ENCODE data around the gene COG5. TPM values are rescaled to one million over a fixed set of nuclear protein-coding genes. Genes with fewer than 3 reads are reported as not detected.

The COG5 gene
- total RNA-seq, 1 experiment from 2014 or later = 29.1 TPM

DNA sequence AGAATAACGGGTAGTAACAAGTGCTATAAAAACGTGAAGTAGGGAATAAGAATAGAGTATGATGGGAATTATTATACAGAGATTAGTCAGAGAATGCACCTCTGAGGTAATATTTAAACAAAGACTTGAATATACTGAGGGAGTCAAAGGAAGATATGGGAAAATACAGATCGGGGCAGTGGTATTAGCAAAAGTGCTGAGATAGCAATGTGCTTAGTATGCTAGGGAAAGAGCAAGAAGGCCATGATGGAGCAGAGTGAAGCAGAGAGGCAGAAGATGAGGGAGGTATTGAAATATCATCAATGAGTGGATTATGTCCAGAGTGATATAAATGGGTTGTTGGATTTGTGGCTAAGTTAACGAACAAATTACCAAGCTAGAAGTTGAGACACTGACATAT, 190.4 kb downstream of the COG5 start:
- TF ChIP-seq SIN3A (IDR thresholded peaks at IDR 0.05; ENCODE audit: borderline replicate concordance, insufficient read depth, low read depth, low read length) (no peak), POLR2AphosphoS5 (IDR thresholded peaks at IDR 0.05; ENCODE audit: low read depth, low read length) (no peak), TCF7L2 (IDR thresholded peaks at IDR 0.05; ENCODE audit: low read depth, low read length) (no peak)
- TF ChIP-seq, protein P1, sequence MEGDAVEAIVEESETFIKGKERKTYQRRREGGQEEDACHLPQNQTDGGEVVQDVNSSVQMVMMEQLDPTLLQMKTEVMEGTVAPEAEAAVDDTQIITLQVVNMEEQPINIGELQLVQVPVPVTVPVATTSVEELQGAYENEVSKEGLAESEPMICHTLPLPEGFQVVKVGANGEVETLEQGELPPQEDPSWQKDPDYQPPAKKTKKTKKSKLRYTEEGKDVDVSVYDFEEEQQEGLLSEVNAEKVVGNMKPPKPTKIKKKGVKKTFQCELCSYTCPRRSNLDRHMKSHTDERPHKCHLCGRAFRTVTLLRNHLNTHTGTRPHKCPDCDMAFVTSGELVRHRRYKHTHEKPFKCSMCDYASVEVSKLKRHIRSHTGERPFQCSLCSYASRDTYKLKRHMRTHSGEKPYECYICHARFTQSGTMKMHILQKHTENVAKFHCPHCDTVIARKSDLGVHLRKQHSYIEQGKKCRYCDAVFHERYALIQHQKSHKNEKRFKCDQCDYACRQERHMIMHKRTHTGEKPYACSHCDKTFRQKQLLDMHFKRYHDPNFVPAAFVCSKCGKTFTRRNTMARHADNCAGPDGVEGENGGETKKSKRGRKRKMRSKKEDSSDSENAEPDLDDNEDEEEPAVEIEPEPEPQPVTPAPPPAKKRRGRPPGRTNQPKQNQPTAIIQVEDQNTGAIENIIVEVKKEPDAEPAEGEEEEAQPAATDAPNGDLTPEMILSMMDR (IDR thresholded peaks at IDR 0.05) = no peak
- TF ChIP-seq, protein P2, sequence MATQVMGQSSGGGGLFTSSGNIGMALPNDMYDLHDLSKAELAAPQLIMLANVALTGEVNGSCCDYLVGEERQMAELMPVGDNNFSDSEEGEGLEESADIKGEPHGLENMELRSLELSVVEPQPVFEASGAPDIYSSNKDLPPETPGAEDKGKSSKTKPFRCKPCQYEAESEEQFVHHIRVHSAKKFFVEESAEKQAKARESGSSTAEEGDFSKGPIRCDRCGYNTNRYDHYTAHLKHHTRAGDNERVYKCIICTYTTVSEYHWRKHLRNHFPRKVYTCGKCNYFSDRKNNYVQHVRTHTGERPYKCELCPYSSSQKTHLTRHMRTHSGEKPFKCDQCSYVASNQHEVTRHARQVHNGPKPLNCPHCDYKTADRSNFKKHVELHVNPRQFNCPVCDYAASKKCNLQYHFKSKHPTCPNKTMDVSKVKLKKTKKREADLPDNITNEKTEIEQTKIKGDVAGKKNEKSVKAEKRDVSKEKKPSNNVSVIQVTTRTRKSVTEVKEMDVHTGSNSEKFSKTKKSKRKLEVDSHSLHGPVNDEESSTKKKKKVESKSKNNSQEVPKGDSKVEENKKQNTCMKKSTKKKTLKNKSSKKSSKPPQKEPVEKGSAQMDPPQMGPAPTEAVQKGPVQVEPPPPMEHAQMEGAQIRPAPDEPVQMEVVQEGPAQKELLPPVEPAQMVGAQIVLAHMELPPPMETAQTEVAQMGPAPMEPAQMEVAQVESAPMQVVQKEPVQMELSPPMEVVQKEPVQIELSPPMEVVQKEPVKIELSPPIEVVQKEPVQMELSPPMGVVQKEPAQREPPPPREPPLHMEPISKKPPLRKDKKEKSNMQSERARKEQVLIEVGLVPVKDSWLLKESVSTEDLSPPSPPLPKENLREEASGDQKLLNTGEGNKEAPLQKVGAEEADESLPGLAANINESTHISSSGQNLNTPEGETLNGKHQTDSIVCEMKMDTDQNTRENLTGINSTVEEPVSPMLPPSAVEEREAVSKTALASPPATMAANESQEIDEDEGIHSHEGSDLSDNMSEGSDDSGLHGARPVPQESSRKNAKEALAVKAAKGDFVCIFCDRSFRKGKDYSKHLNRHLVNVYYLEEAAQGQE (IDR thresholded peaks at IDR 0.05; ENCODE audit: insufficient read depth in 1 of 2, low read depth in 2 of 2, low read length in 1 of 2) = no peak
- Histone ChIP-seq H3K4me3 (ENCODE audit: low read depth in 2 of 2, low read length in 2 of 2) (no peak overlapping the region), H3K36me3 (ENCODE audit: control insufficient read depth, insufficient read depth, low read length) (no peaks in the 10 kb centered on the region), H3K9me3 (ENCODE audit: control insufficient read depth, insufficient read depth, low read depth, low read length) (no peaks in the 10 kb centered on the region), H3K27ac (ENCODE audit: low read length) (no peak overlapping the region), H3K27me3 (ENCODE audit: control insufficient read depth, insufficient read depth, low read length) (no peaks in the 10 kb centered on the region), H3K4me1 (ENCODE audit: control insufficient read depth, insufficient read depth, low read length) (no peaks in the 10 kb centered on the region)
- no peak for ATAC-seq
- ChIA-PET POLR2A (no interaction called here), CTCF (no interaction called here)
- no TSS peak for BruUV-seq (replicated peaks)
- intact Hi-C loops (cut with micrococcal nuclease; ENCODE audit: unreplicated experiment) = no loop called here
- no peak for DNase-seq (ENCODE audit: low read depth, low spot score)
- in situ Hi-C loops (cut with HindIII; ENCODE audit: low pct_unique_long_range_greater_than_20kb, low sequenced_read_pairs) = no loop called here

GRCh38 chr7:107372298-107372697, 191.4 kb downstream of the COG5 start:
- H3K4me3 ChIP-seq (ENCODE audit: low read depth in 2 of 2, low read length in 2 of 2) = no peak overlapping the region
- intact Hi-C loops (cut with micrococcal nuclease; ENCODE audit: unreplicated experiment) = no loop called here
- BruUV-seq (replicated peaks) = no TSS peak
- ChIA-PET CTCF (no interaction called here), POLR2A (no interaction called here)
- H3K36me3 ChIP-seq (ENCODE audit: control insufficient read depth, insufficient read depth, low read length) = no peaks in the 10 kb centered on the region
- H3K27ac ChIP-seq (ENCODE audit: low read length) = no peak overlapping the region
- TF ChIP-seq, protein P2 (IDR thresholded peaks at IDR 0.05; ENCODE audit: insufficient read depth in 1 of 2, low read depth in 2 of 2, low read length in 1 of 2) = no peak
- TF ChIP-seq POLR2AphosphoS5 (IDR thresholded peaks at IDR 0.05; ENCODE audit: low read depth, low read length) (no peak), SIN3A (IDR thresholded peaks at IDR 0.05; ENCODE audit: borderline replicate concordance, insufficient read depth, low read depth, low read length) (no peak), TCF7L2 (IDR thresholded peaks at IDR 0.05; ENCODE audit: low read depth, low read length) (no peak)
- TF ChIP-seq, protein P1 (IDR thresholded peaks at IDR 0.05) = no peak
- no peak for ATAC-seq
- no peaks in the 10 kb centered on the region for H3K9me3 ChIP-seq (ENCODE audit: control insufficient read depth, insufficient read depth, low read depth, low read length)
- DNase-seq (ENCODE audit: low read depth, low spot score) = no peak
- in situ Hi-C loops (cut with HindIII; ENCODE audit: low pct_unique_long_range_greater_than_20kb, low sequenced_read_pairs) = no loop called here
- H3K4me1 ChIP-seq (ENCODE audit: control insufficient read depth, insufficient read depth, low read length) = no peaks in the 10 kb centered on the region
- H3K27me3 ChIP-seq (ENCODE audit: control insufficient read depth, insufficient read depth, low read length) = no peaks in the 10 kb centered on the region
